IMR-90 (cell line): Measurements from ENCODE around the gene HUS1B. TPM values are rescaled to one million over a fixed set of nuclear protein-coding genes. Genes with fewer than 3 reads are reported as not detected.

Experiments used
- ATAC-seq: fragments of 200-7000 bp; cut with Tn5 transposase; 2 replicates; pipeline ENCODE4 v1.9.1; 2020; ENCODE audit warnings: low read depth, mild to moderate bottlenecking, moderate library complexity
- BruUV-seq: library from RNA; stranded (reverse); fragments of 400-500 nt; replicated peaks from 2 replicates; lab custom pipeline; 2021; lab: Mats Ljungman, UMichigan
- CTCF ChIA-PET: fragments of 300-600 bp; formaldehyde crosslinking; extraction: SDS; loops from one replicate; lab custom pipeline; 2021; ENCODE audit warnings: antibody characterized with exemption; lab: Yijun Ruan, JAX
- POLR2A ChIA-PET: fragments of 300-600 bp; sonication (Branson Sonifier 250); formaldehyde crosslinking; loops from one replicate; lab custom pipeline; 2022; ENCODE audit warnings: antibody characterized with exemption; ENCODE audit not compliant: unreplicated experiment; lab: Charles Lee
- DNase-seq: peaks from one replicate; pipeline ENCODE4 v3.0.0; 2013
- H2AFZ ChIP-seq: replicated peaks from 2 replicates; pipeline ENCODE3; 2013; ENCODE audit warnings: low read length, mild to moderate bottlenecking; ENCODE audit not compliant: poor library complexity
- H2AK5ac ChIP-seq: 2 replicates; pipeline ENCODE4 v1.6.1; 2013; ENCODE audit warnings: low read depth, low read length, inconsistent platforms
- H2AK9ac ChIP-seq: replicated peaks from 2 replicates; pipeline ENCODE3; 2013; ENCODE audit warnings: mild to moderate bottlenecking, low read depth, low read length, moderate library complexity; ENCODE audit not compliant: poor library complexity
- H2BK120ac ChIP-seq: 2 replicates; pipeline ENCODE4 v1.6.1; 2013; ENCODE audit warnings: low read depth, low read length, inconsistent platforms
- H2BK15ac ChIP-seq: 3 replicates; pipeline ENCODE4 v1.6.1; 2013; ENCODE audit warnings: low read depth, low read length, inconsistent platforms
- H2BK20ac ChIP-seq: 2 replicates; pipeline ENCODE4 v1.6.1; 2013; ENCODE audit warnings: low read depth, mild to moderate bottlenecking, inconsistent platforms, low read length, moderate library complexity
- H2BK5ac ChIP-seq: 2 replicates; pipeline ENCODE4 v1.6.1; 2013; ENCODE audit warnings: mild to moderate bottlenecking, low read depth, low read length, inconsistent platforms; ENCODE audit not compliant: poor library complexity, severe bottlenecking
- H3K14ac ChIP-seq: replicated peaks from 2 replicates; pipeline ENCODE4 v1.6.1; 2013; ENCODE audit warnings: low read depth, low read length, inconsistent platforms
- H3K18ac ChIP-seq: 2 replicates; pipeline ENCODE4 v1.6.1; 2013; ENCODE audit warnings: low read depth, low read length, control low read depth
- H3K23ac ChIP-seq: 2 replicates; pipeline ENCODE4 v1.6.1; 2013; ENCODE audit warnings: low read depth, low read length, inconsistent platforms
- H3K27ac ChIP-seq: 2 replicates; pipeline ENCODE4 v1.5.1; 2013; ENCODE audit warnings: mild to moderate bottlenecking, control low read depth, low read length; ENCODE audit not compliant: insufficient read depth
- H3K27me3 ChIP-seq: 2 replicates; pipeline ENCODE4 v1.6.1; 2013; ENCODE audit warnings: low read length; ENCODE audit not compliant: control insufficient read depth, insufficient read depth
- H3K36me3 ChIP-seq: 2 replicates; pipeline ENCODE4 v1.6.1; 2013; ENCODE audit warnings: low read length, mixed read lengths; ENCODE audit not compliant: control insufficient read depth, insufficient read depth
- H3K4ac ChIP-seq: 2 replicates; pipeline ENCODE4 v1.6.1; 2013; ENCODE audit warnings: low read depth, low read length, inconsistent platforms
- H3K4me1 ChIP-seq: 2 replicates; pipeline ENCODE4 v1.6.1; 2013; ENCODE audit warnings: low read length, mixed read lengths; ENCODE audit not compliant: control insufficient read depth, insufficient read depth
- H3K4me2 ChIP-seq: 2 replicates; pipeline ENCODE4 v1.6.1; 2013; ENCODE audit warnings: low read depth, mild to moderate bottlenecking, control low read depth, low read length, moderate library complexity
- H3K4me3 ChIP-seq: 2 replicates; pipeline ENCODE4 v1.5.1; 2013; ENCODE audit warnings: low read depth, mild to moderate bottlenecking, control low read depth, low read length, moderate library complexity; ENCODE audit not compliant: insufficient read depth
- H3K56ac ChIP-seq: 2 replicates; pipeline ENCODE4 v1.6.1; 2013; ENCODE audit warnings: low read length, inconsistent platforms; ENCODE audit not compliant: insufficient read depth; ENCODE audit errors: extremely low read depth
- H3K79me1 ChIP-seq, 2 experiments: 2 replicates each; pipeline ENCODE4 v1.6.1; 2013; ENCODE audit warnings: low read length in 2 of 2, inconsistent platforms in 1 of 2, low read depth in 1 of 2
- H3K9ac ChIP-seq: 2 replicates; pipeline ENCODE4 v1.6.1; 2013; ENCODE audit warnings: low read depth, low read length, control low read depth
- H3K9me1 ChIP-seq: 2 replicates; pipeline ENCODE4 v1.6.1; 2013; ENCODE audit warnings: low read length, inconsistent platforms; ENCODE audit not compliant: insufficient read depth
- H3K9me3 ChIP-seq: 2 replicates; pipeline ENCODE4 v1.6.1; 2013; ENCODE audit warnings: low read length; ENCODE audit not compliant: control insufficient read depth, insufficient read depth
- H4K20me1 ChIP-seq: 2 replicates; pipeline ENCODE4 v1.6.1; 2013; ENCODE audit warnings: low read length, inconsistent platforms; ENCODE audit not compliant: insufficient read depth
- H4K5ac ChIP-seq: 2 replicates; pipeline ENCODE4 v1.6.1; 2013; ENCODE audit warnings: mild to moderate bottlenecking, low read depth, low read length, control low read depth
- H4K8ac ChIP-seq, 2 experiments: 2 replicates each; pipeline ENCODE4 v1.6.1; 2013; ENCODE audit warnings: low read depth in 2 of 2, low read length in 2 of 2, control low read depth in 1 of 2, inconsistent platforms in 1 of 2
- H4K91ac ChIP-seq: 2 replicates; pipeline ENCODE4 v1.6.1; 2013; ENCODE audit warnings: low read depth, low read length, inconsistent platforms; ENCODE audit not compliant: insufficient read depth
- BHLHE40 ChIP-seq: fragments of 150-350 bp; IDR thresholded peaks from 2 replicates; pipeline ENCODE4 v1.6.1; 2016; ENCODE audit warnings: mild to moderate bottlenecking, low read depth, low read length
- CEBPB ChIP-seq: IDR thresholded peaks from 2 replicates; pipeline ENCODE4 v1.6.1; 2012; ENCODE audit warnings: low read depth, low read length, improper control_type of control experiment
- CHD1 ChIP-seq: IDR thresholded peaks from 2 replicates; pipeline ENCODE4 v1.6.1; 2012; ENCODE audit warnings: low read depth, low read length, improper control_type of control experiment
- FOS ChIP-seq: fragments of 150-350 bp; IDR thresholded peaks from 2 replicates; pipeline ENCODE4 v1.6.1; 2016; ENCODE audit warnings: low read depth, low read length
- MAFK ChIP-seq: IDR thresholded peaks from 2 replicates; pipeline ENCODE4 v1.6.1; 2012; ENCODE audit warnings: low read depth, low read length, improper control_type of control experiment
- MAZ ChIP-seq: IDR thresholded peaks from 2 replicates; pipeline ENCODE4 v1.6.1; 2012; ENCODE audit warnings: low read depth, mild to moderate bottlenecking, low read length, improper control_type of control experiment, moderate library complexity, borderline replicate concordance
- MXI1 ChIP-seq: IDR thresholded peaks from 2 replicates; pipeline ENCODE4 v1.6.1; 2012; ENCODE audit warnings: low read depth, mild to moderate bottlenecking, low read length, moderate library complexity, borderline replicate concordance
- NFE2L2 ChIP-seq: fragments of 150-350 bp; IDR thresholded peaks from 2 replicates; pipeline ENCODE4 v1.6.1; 2016; ENCODE audit warnings: low read depth, mild to moderate bottlenecking, low read length
- POLR2A ChIP-seq: IDR thresholded peaks from 2 replicates; pipeline ENCODE4 v1.6.1; 2012; ENCODE audit warnings: mild to moderate bottlenecking, low read depth, low read length
- RAD21 ChIP-seq: IDR thresholded peaks from 2 replicates; pipeline ENCODE4 v1.6.1; 2012; ENCODE audit warnings: low read length, improper control_type of control experiment
- RCOR1 ChIP-seq: IDR thresholded peaks from 2 replicates; pipeline ENCODE4 v1.6.1; 2012; ENCODE audit warnings: mild to moderate bottlenecking, low read length, improper control_type of control experiment; ENCODE audit not compliant: insufficient replicate concordance
- SMC3 ChIP-seq: fragments of 150-350 bp; IDR thresholded peaks from 2 replicates; pipeline ENCODE4 v1.6.1; 2016; ENCODE audit warnings: low read depth, mild to moderate bottlenecking, antibody characterized with exemption, low read length, moderate library complexity
- dilution Hi-C: fragments of 300-500 bp; cut with HindIII; formaldehyde crosslinking; loops from one replicate; pipeline ENCODE4 v1.14.3; 2018; ENCODE audit warnings: low sequenced_read_pairs; ENCODE audit not compliant: unreplicated experiment
- in situ Hi-C: fragments of 300-500 bp; cut with MboI; formaldehyde crosslinking; loops from 3 replicates; pipeline ENCODE4 v1.14.3; 2019; ENCODE audit warnings: low sequenced_read_pairs, inconsistent platforms, mixed read lengths
- intact Hi-C: fragments of 100-400 bp; cut with micrococcal nuclease; formaldehyde crosslinking; loops from 2 replicates; pipeline ENCODE4 v1.10.0; 2022
- polyA plus RNA-seq, 3 experiments: library from polyadenylated mRNA; depleted of rRNA; stranded (reverse); fragments of >200 nt; gene quantifications; 2 replicates each; pipeline ENCODE4 v1.2.3, GENCODE V29; 2012; ENCODE audit warnings: low replicate concordance in 1 of 3
- total RNA-seq: library from RNA; depleted of rRNA; stranded (reverse); fragments of >200 nt; gene quantifications from 2 replicates; pipeline ENCODE4 v1.2.3, GENCODE V29; 2012
- TF ChIP-seq, protein P1 (sequence below): fragments of 150-350 bp; IDR thresholded peaks from 2 replicates; pipeline ENCODE4 v1.6.1; 2017; ENCODE audit warnings: mild to moderate bottlenecking, antibody characterized with exemption, low read length, low read depth
- TF ChIP-seq, protein P2 (sequence below): conservative IDR thresholded peaks from 2 replicates; pipeline ENCODE4 v1.5.1; 2012; ENCODE audit warnings: mild to moderate bottlenecking, low read depth, low read length, improper control_type of control experiment

The HUS1B gene
- total and polyA plus RNA-seq, 2 of the 4 experiments (the other 2 are of a cell fraction) = 0.36 to 0.39 TPM

DNA sequence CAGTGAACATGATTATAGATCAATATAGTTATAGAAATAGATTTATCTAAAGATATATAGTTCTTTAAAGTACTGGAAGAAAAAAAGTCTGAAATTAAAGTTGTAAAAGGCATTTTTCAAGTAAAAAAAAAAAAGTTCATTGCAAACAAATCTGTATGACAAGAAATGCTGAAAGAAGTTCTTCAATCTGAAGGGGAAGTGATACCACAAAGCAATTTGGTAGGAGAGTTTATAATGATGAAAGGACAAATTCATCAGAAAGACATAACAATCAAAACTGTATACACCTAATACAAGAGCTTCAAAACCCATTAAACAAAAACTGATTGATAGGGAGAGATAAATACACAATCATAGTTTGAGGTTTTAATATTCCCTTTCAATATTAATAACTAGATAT is 14.1 kb downstream of the HUS1B start:
- H4K8ac ChIP-seq = no peak overlapping the region
- DNase-seq (no peak), ATAC-seq (no peak)
- peaks cover 7% of the 10 kb centered on the region; the same call in 1 of the 2 replicates for H4K20me1 ChIP-seq
- in situ Hi-C loops = no loop called here
- H3K4me3 ChIP-seq = no peak overlapping the region
- no peak overlapping the region for H4K91ac ChIP-seq
- H3K4me1 ChIP-seq = no peaks in the 10 kb centered on the region
- no peaks in the 10 kb centered on the region; the same call in 1 of the 2 replicates for H3K9me3 ChIP-seq
- H3K4me2 ChIP-seq = no peak overlapping the region
- CTCF ChIA-PET = interaction anchor here (1.1 kb wide), 1 partner anchor 17 kb away, joined by 3 read pairs; no protein-coding TSS in a partner anchor
- H3K23ac ChIP-seq = no peak overlapping the region
- no peak overlapping the region for H2BK5ac ChIP-seq
- no peak overlapping the region for H2BK15ac ChIP-seq
- H3K56ac ChIP-seq = no peak overlapping the region
- POLR2A ChIA-PET = no interaction called here
- TF ChIP-seq MXI1 = no peak
- TF ChIP-seq CEBPB = no peak
- TF ChIP-seq FOS = no peak
- TF ChIP-seq, protein P1, sequence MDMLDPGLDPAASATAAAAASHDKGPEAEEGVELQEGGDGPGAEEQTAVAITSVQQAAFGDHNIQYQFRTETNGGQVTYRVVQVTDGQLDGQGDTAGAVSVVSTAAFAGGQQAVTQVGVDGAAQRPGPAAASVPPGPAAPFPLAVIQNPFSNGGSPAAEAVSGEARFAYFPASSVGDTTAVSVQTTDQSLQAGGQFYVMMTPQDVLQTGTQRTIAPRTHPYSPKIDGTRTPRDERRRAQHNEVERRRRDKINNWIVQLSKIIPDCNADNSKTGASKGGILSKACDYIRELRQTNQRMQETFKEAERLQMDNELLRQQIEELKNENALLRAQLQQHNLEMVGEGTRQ = no peak
- TF ChIP-seq RAD21 = no peak
- TF ChIP-seq NFE2L2 = no peak
- TF ChIP-seq BHLHE40 = no peak
- no peak for TF ChIP-seq MAZ
- no peak for TF ChIP-seq POLR2A
- TF ChIP-seq SMC3 = no peak
- no peak for TF ChIP-seq CHD1
- TF ChIP-seq, protein P2, sequence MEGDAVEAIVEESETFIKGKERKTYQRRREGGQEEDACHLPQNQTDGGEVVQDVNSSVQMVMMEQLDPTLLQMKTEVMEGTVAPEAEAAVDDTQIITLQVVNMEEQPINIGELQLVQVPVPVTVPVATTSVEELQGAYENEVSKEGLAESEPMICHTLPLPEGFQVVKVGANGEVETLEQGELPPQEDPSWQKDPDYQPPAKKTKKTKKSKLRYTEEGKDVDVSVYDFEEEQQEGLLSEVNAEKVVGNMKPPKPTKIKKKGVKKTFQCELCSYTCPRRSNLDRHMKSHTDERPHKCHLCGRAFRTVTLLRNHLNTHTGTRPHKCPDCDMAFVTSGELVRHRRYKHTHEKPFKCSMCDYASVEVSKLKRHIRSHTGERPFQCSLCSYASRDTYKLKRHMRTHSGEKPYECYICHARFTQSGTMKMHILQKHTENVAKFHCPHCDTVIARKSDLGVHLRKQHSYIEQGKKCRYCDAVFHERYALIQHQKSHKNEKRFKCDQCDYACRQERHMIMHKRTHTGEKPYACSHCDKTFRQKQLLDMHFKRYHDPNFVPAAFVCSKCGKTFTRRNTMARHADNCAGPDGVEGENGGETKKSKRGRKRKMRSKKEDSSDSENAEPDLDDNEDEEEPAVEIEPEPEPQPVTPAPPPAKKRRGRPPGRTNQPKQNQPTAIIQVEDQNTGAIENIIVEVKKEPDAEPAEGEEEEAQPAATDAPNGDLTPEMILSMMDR = no peak
- TF ChIP-seq RCOR1 = no peak
- no peak for TF ChIP-seq MAFK
- H2AK5ac ChIP-seq = no peak overlapping the region
- intact Hi-C loops = no loop called here
- H3K18ac ChIP-seq = no peak overlapping the region
- no peak overlapping the region for H3K27ac ChIP-seq
- no peak overlapping the region for H3K4ac ChIP-seq
- H4K5ac ChIP-seq = no peak overlapping the region
- H2BK20ac ChIP-seq = no peak overlapping the region
- dilution Hi-C loops = no loop called here
- no peaks in the 10 kb centered on the region; the same call in 1 of the 2 replicates for H3K36me3 ChIP-seq
- no TSS peak for BruUV-seq
- no peak overlapping the region for H2BK120ac ChIP-seq
- H2AFZ ChIP-seq = no peak overlapping the region
- no peaks in the 10 kb centered on the region for H3K27me3 ChIP-seq
- H2AK9ac ChIP-seq = no peak overlapping the region
- H3K9me1 ChIP-seq = peaks cover 7% of the 10 kb centered on the region
- no peak overlapping the region for H3K9ac ChIP-seq
- H3K79me1 ChIP-seq = peaks cover 13 to 40% of the 10 kb centered on the region in 2 experiments
- H3K14ac ChIP-seq = no peak overlapping the region
